Activated T-cell treated with anti-CD3 and anti-CD28 coated beads, Interleukin-2, amount 50 U/mL, for 4 hours (primary cell): Measurements from ENCODE around the gene HCAR3. TPM values are rescaled to one million over a fixed set of nuclear protein-coding genes. Genes with fewer than 3 reads are reported as not detected.

ENCODE experiments used
- ATAC-seq, 2 donors: fragments of 200-7000 bp; cut with Tn5 transposase; one replicate each; pipeline ENCODE4 v1.10.0; 2021
- DNase-seq: peaks from one replicate; pipeline ENCODE4 v3.0.0-alpha.2; 2020
- H3K27me3 Mint-ChIP-seq: one replicate; pipeline ENCODE4 v1.8.0; 2021; ENCODE audit warnings: low read depth, mixed read lengths
- H3K36me3 Mint-ChIP-seq: one replicate; pipeline ENCODE4 v1.8.0; 2022; ENCODE audit warnings: mixed read lengths; ENCODE audit not compliant: insufficient read depth
- H3K4me1 Mint-ChIP-seq: one replicate; pipeline ENCODE4 v1.8.0; 2021; ENCODE audit warnings: low read depth, mixed read lengths
- H3K4me3 Mint-ChIP-seq: one replicate; pipeline ENCODE4 v1.8.0; 2021; ENCODE audit warnings: mild to moderate bottlenecking, moderate library complexity, mixed read lengths
- H3K9me3 Mint-ChIP-seq: one replicate; pipeline ENCODE4 v1.8.0; 2021; ENCODE audit warnings: mixed read lengths
- total RNA-seq, 3 donors: library from RNA; stranded (reverse); gene quantifications; one replicate each; pipeline ENCODE4 v1.2.1, GENCODE V29; 2021

The HCAR3 gene
- total RNA-seq, 3 donors from 2014 or later: not detected

GRCh38 chr12:122668268-122668667 is 48.3 kb downstream of the HCAR3 start:
- H3K4me1 Mint-ChIP-seq: no peaks in the 10 kb centered on the region
- no peak for ATAC-seq
- DNase-seq: no peak
- H3K36me3 Mint-ChIP-seq: no peaks in the 10 kb centered on the region
- H3K27me3 Mint-ChIP-seq: peaks cover 2% of the 10 kb centered on the region
- H3K4me3 Mint-ChIP-seq: no peak overlapping the region
- H3K9me3 Mint-ChIP-seq: no peaks in the 10 kb centered on the region

- peaks cover 2% of the 10 kb centered on the region for H3K27me3 Mint-ChIP-seq
- no peaks in the 10 kb centered on the region for H3K36me3 Mint-ChIP-seq
- no peaks in the 10 kb centered on the region for H3K9me3 Mint-ChIP-seq
- H3K4me1 Mint-ChIP-seq: no peaks in the 10 kb centered on the region
- no peak overlapping the region for H3K4me3 Mint-ChIP-seq
- ATAC-seq: no peak
- no peak for DNase-seq
Observed at GRCh38 chr12:122665759-122666158, 50.9 kb downstream of the HCAR3 start.

DNA sequence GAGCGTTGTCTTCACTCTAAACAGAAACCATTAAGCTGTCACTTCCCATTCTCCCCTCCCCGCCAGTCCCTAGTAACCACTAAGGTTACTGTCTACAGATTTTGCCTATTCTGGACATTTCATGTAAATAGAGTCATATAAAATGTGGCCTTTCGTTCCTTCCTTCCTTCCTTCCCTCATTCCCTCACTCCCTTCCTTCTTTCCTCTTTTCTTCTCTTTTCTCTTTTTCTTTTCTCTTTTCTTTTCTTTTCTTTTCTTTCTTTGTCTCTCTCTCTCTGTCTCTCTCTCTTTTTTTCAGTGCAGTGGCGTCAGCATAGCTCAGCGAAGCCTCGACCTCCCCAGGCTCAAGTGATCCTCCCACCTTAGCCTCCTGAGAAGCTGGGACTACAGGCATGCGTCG is 51.3 kb downstream of the HCAR3 start:
- Mint-ChIP-seq H3K4me1 (no peaks in the 10 kb centered on the region), H3K9me3 (no peaks in the 10 kb centered on the region)
- no peak for DNase-seq

More for the DNA sequence above, 51.3 kb downstream of the HCAR3 start:
- no peaks in the 10 kb centered on the region for H3K36me3 Mint-ChIP-seq
- no peak for ATAC-seq
- no peak overlapping the region for H3K4me3 Mint-ChIP-seq
- H3K27me3 Mint-ChIP-seq: peaks cover 2% of the 10 kb centered on the region

Other genes with a start within 250 kb of the HCAR3 start
- gene ZCCHC8, start 215.9 kb downstream of the HCAR3 start, total RNA-seq: 10 to 100 TPM; 27.2 to 33.5 (median 29.7) TPM
- 10 to 100 TPM; 84.7 to 97.3 (median 90.7) TPM for gene RSRC2, start 189.9 kb downstream of the HCAR3 start, total RNA-seq
- gene KNTC1, start 189.6 kb downstream of the HCAR3 start, total RNA-seq: 10 to 100 TPM; 54.7 to 62.7 (median 57.8) TPM
- not detected for gene HCAR2, start 13.5 kb downstream of the HCAR3 start, total RNA-seq
- under 1 TPM; 0.24 to 0.61 (median 0.40) TPM for gene HCAR1, start 14.0 kb upstream of the HCAR3 start, total RNA-seq
- 10 to 100 TPM; 88.1 to 92.9 (median 90.2) TPM for gene DENR, start 36.0 kb upstream of the HCAR3 start, total RNA-seq
- gene CCDC62, start 57.8 kb upstream of the HCAR3 start, total RNA-seq: 1 to 10 TPM in 1 of 3 donors, under 1 TPM in 2; 0.40 to 1.3 (median 0.43) TPM
- 10 to 100 TPM; 23.2 to 34.5 (median 32.1) TPM for gene HIP1R, start 118.6 kb upstream of the HCAR3 start, total RNA-seq
- 10 to 100 TPM; 11.9 to 20.3 (median 18.4) TPM for gene VPS37B, start 179.3 kb upstream of the HCAR3 start, total RNA-seq
- 1 to 10 TPM; 2.3 to 3.2 (median 2.9) TPM for gene ABCB9, start 249.7 kb upstream of the HCAR3 start, total RNA-seq